ENCODE data around the gene FCN1.

Gene FCN1

GRCh38 chr9:134917431-134918373 is at the start of gene FCN1:
FCN1 (minus strand) TSS chr9:134917912; CDS start chr9:134917871, 41 bp downstream.
- peaks cover 13% of the 10 kb centered on the region for H3K9me3 Mint-ChIP-seq
- H3K36me3 Mint-ChIP-seq (ENCODE audit: low read depth): peaks cover 3% of the 10 kb centered on the region
- no peak within 1 kb of the TSS for H3K27ac Mint-ChIP-seq
- peaks cover 11% of the 10 kb centered on the region for H3K27me3 Mint-ChIP-seq
- no peaks in the 10 kb centered on the region for H3K4me1 Mint-ChIP-seq (ENCODE audit: low read depth)
- no peak for DNase-seq
- no peak within 1 kb of the TSS for H3K4me3 Mint-ChIP-seq

- no peaks in the 10 kb centered on the region for H3K4me1 Mint-ChIP-seq (ENCODE audit: low read depth)
- peaks cover 18% of the 10 kb centered on the region for H3K27me3 Mint-ChIP-seq
- no peaks in the 10 kb centered on the region for H3K36me3 Mint-ChIP-seq (ENCODE audit: low read depth)
- no peak for DNase-seq
- no peak overlapping the region for H3K4me3 Mint-ChIP-seq
- no peaks in the 10 kb centered on the region for H3K9me3 Mint-ChIP-seq
- H3K27ac Mint-ChIP-seq: no peak overlapping the region
Observed at GRCh38 chr9:134966697-134967546, 49.2 kb upstream of the FCN1 start.

GRCh38 chr9:134966270-134966669 is 48.6 kb upstream of the FCN1 start:
- H3K36me3 Mint-ChIP-seq (ENCODE audit: low read depth): no peaks in the 10 kb centered on the region
- no peak overlapping the region for H3K27ac Mint-ChIP-seq
- no peak overlapping the region for H3K4me3 Mint-ChIP-seq
- no peaks in the 10 kb centered on the region for H3K4me1 Mint-ChIP-seq (ENCODE audit: low read depth)
- H3K9me3 Mint-ChIP-seq: no peaks in the 10 kb centered on the region
- H3K27me3 Mint-ChIP-seq: peaks cover 15% of the 10 kb centered on the region
- DNase-seq: no peak

GRCh38 chr9:134965851-134966250 is 48.1 kb upstream of the FCN1 start:
- no peak overlapping the region for H3K27ac Mint-ChIP-seq
- no peaks in the 10 kb centered on the region for H3K36me3 Mint-ChIP-seq (ENCODE audit: low read depth)
- DNase-seq: no peak
- no peak overlapping the region for H3K4me3 Mint-ChIP-seq
- H3K27me3 Mint-ChIP-seq: peaks cover 15% of the 10 kb centered on the region
- no peaks in the 10 kb centered on the region for H3K4me1 Mint-ChIP-seq (ENCODE audit: low read depth)
- no peaks in the 10 kb centered on the region for H3K9me3 Mint-ChIP-seq

- Mint-ChIP-seq H3K4me3 (no peak overlapping the region), H3K36me3 (ENCODE audit: low read depth) (no peaks in the 10 kb centered on the region), H3K9me3 (no peaks in the 10 kb centered on the region), H3K4me1 (ENCODE audit: low read depth) (no peaks in the 10 kb centered on the region), H3K27ac (no peak overlapping the region), H3K27me3 (peaks cover 15% of the 10 kb centered on the region)
- DNase-seq: no peak
Observed at GRCh38 chr9:134965411-134965810, 47.7 kb upstream of the FCN1 start.

- no peaks in the 10 kb centered on the region for H3K4me1 Mint-ChIP-seq (ENCODE audit: low read depth)
- H3K9me3 Mint-ChIP-seq: no peaks in the 10 kb centered on the region
- H3K4me3 Mint-ChIP-seq: no peak overlapping the region
- H3K36me3 Mint-ChIP-seq (ENCODE audit: low read depth): no peaks in the 10 kb centered on the region
- DNase-seq: no peak
- H3K27me3 Mint-ChIP-seq: peaks cover 9% of the 10 kb centered on the region
- H3K27ac Mint-ChIP-seq: no peak overlapping the region
Observed at GRCh38 chr9:134964271-134965055, 46.8 kb upstream of the FCN1 start.

GRCh38 chr9:134963546-134963945 is 45.8 kb upstream of the FCN1 start:
- peaks cover 11% of the 10 kb centered on the region for H3K27me3 Mint-ChIP-seq
- H3K36me3 Mint-ChIP-seq (ENCODE audit: low read depth): no peaks in the 10 kb centered on the region
- H3K4me3 Mint-ChIP-seq: no peak overlapping the region
- H3K27ac Mint-ChIP-seq: no peak overlapping the region
- DNase-seq: no peak
- no peaks in the 10 kb centered on the region for H3K4me1 Mint-ChIP-seq (ENCODE audit: low read depth)
- H3K9me3 Mint-ChIP-seq: no peaks in the 10 kb centered on the region

- no peak for DNase-seq
- Mint-ChIP-seq H3K27ac (no peak overlapping the region), H3K36me3 (ENCODE audit: low read depth) (no peaks in the 10 kb centered on the region), H3K4me1 (ENCODE audit: low read depth) (no peaks in the 10 kb centered on the region), H3K9me3 (no peaks in the 10 kb centered on the region), H3K4me3 (no peak overlapping the region), H3K27me3 (peaks cover 11% of the 10 kb centered on the region)
Observed at GRCh38 chr9:134962973-134963364, 45.3 kb upstream of the FCN1 start.

GRCh38 chr9:134962065-134962972 is 44.6 kb upstream of the FCN1 start:
- Mint-ChIP-seq H3K36me3 (ENCODE audit: low read depth) (no peaks in the 10 kb centered on the region), H3K4me3 (no peak overlapping the region), H3K27ac (no peak overlapping the region), H3K27me3 (peaks cover 5% of the 10 kb centered on the region), H3K9me3 (no peaks in the 10 kb centered on the region), H3K4me1 (ENCODE audit: low read depth) (no peaks in the 10 kb centered on the region)
- DNase-seq: no peak

- Mint-ChIP-seq H3K4me3 (no peak overlapping the region), H3K36me3 (ENCODE audit: low read depth) (no peaks in the 10 kb centered on the region), H3K27me3 (peaks cover 4% of the 10 kb centered on the region)
Observed at GRCh38 chr9:134961331-134962064, 43.8 kb upstream of the FCN1 start.

GRCh38 chr9:134960701-134961181 is 43.0 kb upstream of the FCN1 start:
- Mint-ChIP-seq H3K27ac (no peak overlapping the region), H3K4me3 (no peak overlapping the region), H3K27me3 (peaks cover 4% of the 10 kb centered on the region), H3K9me3 (no peaks in the 10 kb centered on the region), H3K4me1 (ENCODE audit: low read depth) (no peaks in the 10 kb centered on the region), H3K36me3 (ENCODE audit: low read depth) (no peaks in the 10 kb centered on the region)
- DNase-seq: no peak

More at GRCh38 chr9:134961331-134962064, 43.8 kb upstream of the FCN1 start:
- no peak overlapping the region for H3K27ac Mint-ChIP-seq
- no peak for DNase-seq
- no peaks in the 10 kb centered on the region for H3K4me1 Mint-ChIP-seq (ENCODE audit: low read depth)
- H3K9me3 Mint-ChIP-seq: no peaks in the 10 kb centered on the region

GRCh38 chr9:134959971-134960310 is 42.2 kb upstream of the FCN1 start:
- peaks cover 4% of the 10 kb centered on the region for H3K27me3 Mint-ChIP-seq
- H3K27ac Mint-ChIP-seq: no peak overlapping the region
- H3K4me3 Mint-ChIP-seq: no peak overlapping the region
- no peaks in the 10 kb centered on the region for H3K36me3 Mint-ChIP-seq (ENCODE audit: low read depth)
- H3K9me3 Mint-ChIP-seq: no peaks in the 10 kb centered on the region
- DNase-seq: no peak
- H3K4me1 Mint-ChIP-seq (ENCODE audit: low read depth): no peaks in the 10 kb centered on the region
